Mesangial cell (primary cell): Measurements from ENCODE around the gene SH3PXD2A. TPM values are rescaled to one million over a fixed set of nuclear protein-coding genes. Genes with fewer than 3 reads are reported as not detected.

Experiments used
- total RNA-seq: library from RNA; depleted of rRNA; stranded (reverse); fragments of >200 nt; gene quantifications from 2 replicates; pipeline ENCODE4 v1.2.3, GENCODE V29; 2015

SH3PXD2A gene
- total RNA-seq: 8.1 and 13.1 TPM in 2 replicates

GRCh38 chr10:103855424-103855823 is at the start of gene SH3PXD2A:
SH3PXD2A (minus strand) TSS chr10:103855576; CDS start chr10:103855266, 310 bp downstream.

Other genes with a start within 250 kb of the SH3PXD2A start
- gene STN1, start 62.6 kb upstream of the SH3PXD2A start, total RNA-seq: 29.2 and 30.4 TPM in 2 replicates
- gene SLK, start 111.6 kb upstream of the SH3PXD2A start, total RNA-seq: 11.0 and 12.1 TPM in 2 replicates
- gene COL17A1, start 230.3 kb upstream of the SH3PXD2A start, total RNA-seq: 0.16 TPM in 1 of 2 replicates, not detected in the other